HG03066 (cell line): ENCODE data around the gene AFF2.

Experiments used
- ATAC-seq: cut with Tn5 transposase; IDR thresholded peaks from one replicate; pipeline ENCODE4 v1.9.1; 2021; ENCODE audit warnings: low read depth; ENCODE audit not compliant: unreplicated experiment

AFF2 gene

DNA sequence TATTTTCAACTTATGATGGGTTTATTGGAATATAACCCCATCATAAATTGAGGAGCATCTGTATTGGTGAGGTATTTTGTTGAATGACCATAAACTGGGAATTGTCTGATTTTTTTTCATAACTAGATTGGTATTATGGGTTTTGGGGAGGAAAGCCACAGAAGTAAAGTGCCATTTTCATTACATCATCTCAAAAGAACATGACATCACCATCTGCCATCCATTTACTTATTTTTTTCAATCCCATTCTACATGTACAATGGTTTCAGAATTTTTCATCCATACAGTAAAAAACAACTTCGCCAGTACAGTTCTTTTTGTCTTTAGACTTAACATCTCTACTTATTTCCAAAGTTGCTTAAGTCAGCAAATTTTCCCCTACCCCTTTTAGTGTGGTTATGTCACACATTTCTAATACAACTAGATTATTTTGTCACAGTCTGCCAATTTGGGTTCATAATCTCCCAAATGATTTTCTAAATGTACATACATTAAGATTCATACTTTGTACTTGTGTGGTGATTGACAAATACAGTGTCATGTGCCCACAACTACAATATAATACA is 545.3 kb downstream of the AFF2 start:
- ATAC-seq = no peak
